CD4-positive, alpha-beta T cell (primary cell): ENCODE measurements around the gene MTERF4. TPM values are rescaled to one million over a fixed set of nuclear protein-coding genes. Genes with fewer than 3 reads are reported as not detected.

Experiments used
- ATAC-seq: fragments of 200-7000 bp; cut with Tn5 transposase; one replicate; pipeline ENCODE4 v1.10.0; 2022; ENCODE audit warnings: mild to moderate bottlenecking; ENCODE audit not compliant: poor library complexity
- CTCF ChIA-PET: fragments of 350-600 bp; sonication (Branson Sonifier 250); formaldehyde crosslinking; loops from one replicate; lab custom pipeline; 2021; ENCODE audit warnings: antibody characterized with exemption, inconsistent platforms; lab: Charles Lee
- POLR2A ChIA-PET: fragments of 350-600 bp; sonication (Branson Sonifier 250); formaldehyde crosslinking; loops from one replicate; lab custom pipeline; 2021; ENCODE audit warnings: antibody characterized with exemption, inconsistent platforms; lab: Charles Lee
- DNase-seq, 14 experiments: peaks; one replicate each; pipeline ENCODE4 v3.0.0-alpha.2; 2013 to 2020; ENCODE audit warnings: mixed read lengths in 2 of 14
- H3K27ac ChIP-seq, 2 donors: one replicate each; pipeline versions ENCODE4 v1.5.1 to v1.7.0; 2013; ENCODE audit warnings: low read length in 2 of 2, low read depth in 1 of 2, mild to moderate bottlenecking in 1 of 2
- H3K27me3 ChIP-seq, 2 experiments: 1 replicate in 1 of 2; 2 replicates in 1 of 2; pipeline versions ENCODE4 v1.6.1 to v1.7.0; 2013; ENCODE audit warnings: low read length in 2 of 2, control low read depth in 1 of 2, mild to moderate bottlenecking in 1 of 2, moderate library complexity in 1 of 2; ENCODE audit not compliant: insufficient read depth in 2 of 2, control insufficient read depth in 1 of 2
- H3K36me3 ChIP-seq: one replicate; pipeline ENCODE4 v1.6.1; 2013; ENCODE audit warnings: low read length, control low read depth; ENCODE audit not compliant: insufficient read depth
- H3K4me1 ChIP-seq: one replicate; pipeline ENCODE4 v1.6.1; 2013; ENCODE audit warnings: low read length, control low read depth; ENCODE audit not compliant: insufficient read depth
- H3K4me3 ChIP-seq: one replicate; pipeline ENCODE4 v1.5.1; 2013; ENCODE audit warnings: mild to moderate bottlenecking, low read length, moderate library complexity
- H3K9me3 ChIP-seq, 2 experiments: 1 replicate in 1 of 2; 2 replicates in 1 of 2; pipeline versions ENCODE4 v1.6.1 to v1.7.0; 2013; ENCODE audit warnings: low read length in 2 of 2, mild to moderate bottlenecking in 2 of 2, control low read depth in 1 of 2, moderate library complexity in 1 of 2; ENCODE audit not compliant: control insufficient read depth in 1 of 2, insufficient read depth in 1 of 2
- H3K27ac Mint-ChIP-seq: one replicate; pipeline ENCODE4 v1.8.0; 2020; ENCODE audit warnings: mixed read lengths
- H3K27me3 Mint-ChIP-seq: one replicate; pipeline ENCODE4 v1.8.0; 2021; ENCODE audit warnings: mixed read lengths
- H3K36me3 Mint-ChIP-seq: one replicate; pipeline ENCODE4 v1.8.0; 2021; ENCODE audit warnings: low read depth, mixed read lengths
- H3K4me1 Mint-ChIP-seq: one replicate; pipeline ENCODE4 v1.8.0; 2021; ENCODE audit warnings: low read depth, mixed read lengths
- H3K4me3 Mint-ChIP-seq: one replicate; pipeline ENCODE4 v1.8.0; 2020; ENCODE audit warnings: mild to moderate bottlenecking, mixed read lengths
- H3K9me3 Mint-ChIP-seq: one replicate; pipeline ENCODE4 v1.8.0; 2020; ENCODE audit warnings: mixed read lengths
- intact Hi-C, 2 experiments: fragments of 100-400 bp; cut with DNase I in 1 of 2; cut with micrococcal nuclease in 1 of 2; formaldehyde crosslinking; loops; one replicate each; pipeline versions ENCODE4 v1.15.1 to v1.9.0; 2023 to 2025; cut with DNase I, micrococcal nuclease
- total RNA-seq, 174 experiments: library from RNA in 2 of 174; stranded (reverse) in 2 of 174; gene quantifications; one replicate each; pipeline ENCODE4 v1.2.3 and lab custom pipeline; 2021 to 2026
- TF ChIP-seq, protein P1 (sequence below): fragments of 200-600 bp; IDR thresholded peaks from one replicate; pipeline ENCODE4 v1.8.0; 2022; ENCODE audit warnings: antibody characterized with exemption, mild to moderate bottlenecking

MTERF4 gene
- total RNA-seq, 2 experiments from 2014 or later = 84.0 to 87.5 TPM

GRCh38 chr2:241092677-241093076 lies 9.4 kb downstream of the MTERF4 start:
- peaks cover 86% of the 10 kb centered on the region for H3K36me3 Mint-ChIP-seq
- Histone ChIP-seq H3K4me3 (no peak overlapping the region), H3K27me3 (no peaks in the 10 kb centered on the region), H3K4me1 (peaks cover 37% of the 10 kb centered on the region), H3K27ac (no peak overlapping the region), H3K9me3 (no peaks in the 10 kb centered on the region), H3K36me3 (peaks cover 96% of the 10 kb centered on the region)
- peaks cover 60% of the 10 kb centered on the region for H3K4me1 Mint-ChIP-seq
- POLR2A ChIA-PET = interaction anchor here (1.0 to 2.4 kb wide), 3 partner anchors 10 to 31 kb away, joined by 3 to 14 read pairs (median 3); partner anchors contain the start of gene MTERF4
- H3K27ac Mint-ChIP-seq = no peak overlapping the region
- H3K27me3 Mint-ChIP-seq = no peaks in the 10 kb centered on the region
- intact Hi-C loops = no loop called here
- CTCF ChIA-PET = no interaction called here
- H3K4me3 Mint-ChIP-seq = no peak overlapping the region
- TF ChIP-seq, protein P1, sequence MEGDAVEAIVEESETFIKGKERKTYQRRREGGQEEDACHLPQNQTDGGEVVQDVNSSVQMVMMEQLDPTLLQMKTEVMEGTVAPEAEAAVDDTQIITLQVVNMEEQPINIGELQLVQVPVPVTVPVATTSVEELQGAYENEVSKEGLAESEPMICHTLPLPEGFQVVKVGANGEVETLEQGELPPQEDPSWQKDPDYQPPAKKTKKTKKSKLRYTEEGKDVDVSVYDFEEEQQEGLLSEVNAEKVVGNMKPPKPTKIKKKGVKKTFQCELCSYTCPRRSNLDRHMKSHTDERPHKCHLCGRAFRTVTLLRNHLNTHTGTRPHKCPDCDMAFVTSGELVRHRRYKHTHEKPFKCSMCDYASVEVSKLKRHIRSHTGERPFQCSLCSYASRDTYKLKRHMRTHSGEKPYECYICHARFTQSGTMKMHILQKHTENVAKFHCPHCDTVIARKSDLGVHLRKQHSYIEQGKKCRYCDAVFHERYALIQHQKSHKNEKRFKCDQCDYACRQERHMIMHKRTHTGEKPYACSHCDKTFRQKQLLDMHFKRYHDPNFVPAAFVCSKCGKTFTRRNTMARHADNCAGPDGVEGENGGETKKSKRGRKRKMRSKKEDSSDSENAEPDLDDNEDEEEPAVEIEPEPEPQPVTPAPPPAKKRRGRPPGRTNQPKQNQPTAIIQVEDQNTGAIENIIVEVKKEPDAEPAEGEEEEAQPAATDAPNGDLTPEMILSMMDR = no peak
- H3K9me3 Mint-ChIP-seq = no peaks in the 10 kb centered on the region
- ATAC-seq = no peak
- no peak for DNase-seq

GRCh38 chr2:241091734-241092445 lies 10.2 kb downstream of the MTERF4 start:
- Mint-ChIP-seq H3K9me3 (no peaks in the 10 kb centered on the region), H3K4me1 (peaks cover 52% of the 10 kb centered on the region), H3K27me3 (no peaks in the 10 kb centered on the region), H3K27ac (no peak overlapping the region), H3K36me3 (peaks cover 86% of the 10 kb centered on the region), H3K4me3 (no peak overlapping the region)
- DNase-seq (no peak), ATAC-seq (no peak)
- Histone ChIP-seq H3K9me3 (no peaks in the 10 kb centered on the region), H3K36me3 (peaks cover 96% of the 10 kb centered on the region), H3K4me1 (peaks cover 30% of the 10 kb centered on the region), H3K27me3 (no peaks in the 10 kb centered on the region), H3K27ac (no peak overlapping the region), H3K4me3 (no peak overlapping the region)
- intact Hi-C loops = no loop called here
- TF ChIP-seq, protein P1 = no peak
- ChIA-PET POLR2A (interaction anchor here (2.4 kb wide), 1 partner anchor 10 kb away, joined by 14 read pairs; the partner anchor contains the start of gene MTERF4), CTCF (no interaction called here)

- ChIA-PET POLR2A (no interaction called here), CTCF (interaction anchor here (1.2 kb wide), 1 partner anchor 59 kb away, joined by 4 read pairs; the partner anchor contains the start of gene PPP1R7)
- no peak overlapping the region for H3K4me3 ChIP-seq
- Mint-ChIP-seq H3K27ac (peak overlapping the region; percentile 75), H3K36me3 (peaks cover 86% of the 10 kb centered on the region), H3K9me3 (no peaks in the 10 kb centered on the region), H3K4me3 (no peak overlapping the region), H3K27me3 (no peaks in the 10 kb centered on the region), H3K4me1 (peaks cover 45% of the 10 kb centered on the region)
- no peak for DNase-seq
- H3K36me3 ChIP-seq = peaks cover 96% of the 10 kb centered on the region
- H3K27me3 ChIP-seq = no peaks in the 10 kb centered on the region
- no peaks in the 10 kb centered on the region for H3K9me3 ChIP-seq
- H3K27ac ChIP-seq = no peak overlapping the region
- H3K4me1 ChIP-seq = peaks cover 25% of the 10 kb centered on the region
- ATAC-seq = no peak
- TF ChIP-seq, protein P1 = no peak
- intact Hi-C loops = no loop called here
Observed at GRCh38 chr2:241091201-241091600, 10.9 kb downstream of the MTERF4 start.
